HEK293 (cell line): ENCODE measurements around the gene IFIT2.

ENCODE experiments used
- CTCF ChIA-PET: fragments of 350-600 bp; formaldehyde crosslinking; extraction: SDS; loops from one replicate; lab custom pipeline; 2021; ENCODE audit warnings: antibody characterized with exemption; lab: Yijun Ruan, JAX
- POLR2A ChIA-PET: fragments of 300-600 bp; formaldehyde crosslinking; extraction: SDS; loops from one replicate; lab custom pipeline; 2020; ENCODE audit warnings: antibody characterized with exemption, inconsistent platforms; lab: Yijun Ruan, JAX
- H3K27ac ChIP-seq: fragments of 200-500 bp; sonication (Bioruptor generic); 2 replicates; pipeline ENCODE4 v1.5.1; 2014; ENCODE audit warnings: low read depth, low read length, control low read depth, inconsistent platforms; ENCODE audit errors: extremely low read depth
- H3K36me3 ChIP-seq, 2 experiments: fragments of 200-500 bp in 1 of 2; sonication (Bioruptor generic) in 1 of 2; 1 replicate in 1 of 2; 2 replicates in 1 of 2; pipeline ENCODE4 v1.5.1; 2014 to 2017; ENCODE audit warnings: inconsistent platforms in 2 of 2, low read length in 2 of 2; ENCODE audit not compliant: control insufficient read depth in 2 of 2, insufficient read depth in 1 of 2
- H3K4me1 ChIP-seq: fragments of 200-500 bp; sonication (Bioruptor generic); 2 replicates; pipeline ENCODE4 v1.5.1; 2014; ENCODE audit warnings: mild to moderate bottlenecking, low read length, inconsistent platforms; ENCODE audit not compliant: control insufficient read depth, insufficient read depth
- H3K4me3 ChIP-seq: 2 replicates; pipeline ENCODE4 v1.5.1; 2011; ENCODE audit warnings: low read depth, mild to moderate bottlenecking, control low read depth, low read length, moderate library complexity
- H3K9me3 ChIP-seq: fragments of 200-500 bp; sonication (Bioruptor generic); 2 replicates; pipeline ENCODE4 v1.5.1; 2014; ENCODE audit warnings: low read depth, low read length, inconsistent platforms; ENCODE audit not compliant: control insufficient read depth, insufficient read depth
- GLI4 ChIP-seq: fragments of 450-650 bp; formaldehyde crosslinking; IDR thresholded peaks from 2 replicates; pipeline ENCODE4 v1.5.1; 2016; ENCODE audit warnings: missing biosample characterization, missing genetic modification characterization
- KLF1 ChIP-seq: fragments of 450-650 bp; formaldehyde crosslinking; IDR thresholded peaks from 2 replicates; pipeline ENCODE4 v1.5.1; 2016; ENCODE audit warnings: missing biosample characterization, missing genetic modification characterization
- RBAK ChIP-seq: fragments of 450-650 bp; formaldehyde crosslinking; IDR thresholded peaks from 2 replicates; pipeline ENCODE4 v1.5.1; 2016; ENCODE audit warnings: missing biosample characterization, missing genetic modification characterization
- SCRT2 ChIP-seq: fragments of 450-650 bp; formaldehyde crosslinking; IDR thresholded peaks from 2 replicates; pipeline ENCODE4 v1.5.1; 2016; ENCODE audit warnings: missing biosample characterization, missing genetic modification characterization
- SP3 ChIP-seq: fragments of 450-650 bp; formaldehyde crosslinking; IDR thresholded peaks from 2 replicates; pipeline ENCODE4 v1.5.1; 2016; ENCODE audit warnings: missing biosample characterization, missing genetic modification characterization
- TRIM28 ChIP-seq: IDR thresholded peaks from 2 replicates; pipeline ENCODE4 v1.6.1; 2011; ENCODE audit warnings: low read length, control low read depth, borderline replicate concordance
- ZBTB7A ChIP-seq: fragments of 450-650 bp; formaldehyde crosslinking; IDR thresholded peaks from 2 replicates; pipeline ENCODE4 v1.5.1; 2016; ENCODE audit warnings: low read depth, missing biosample characterization, missing genetic modification characterization
- ZEB2 ChIP-seq: fragments of 450-650 bp; formaldehyde crosslinking; IDR thresholded peaks from 2 replicates; pipeline ENCODE4 v1.5.1; 2016; ENCODE audit warnings: missing biosample characterization, missing genetic modification characterization
- ZIC2 ChIP-seq: fragments of 450-650 bp; formaldehyde crosslinking; IDR thresholded peaks from 2 replicates; pipeline ENCODE4 v1.5.1; 2016; ENCODE audit warnings: missing biosample characterization, missing genetic modification characterization
- ZNF23 ChIP-seq: fragments of 450-650 bp; formaldehyde crosslinking; IDR thresholded peaks from 2 replicates; pipeline ENCODE4 v1.5.1; 2016; ENCODE audit warnings: missing biosample characterization, missing genetic modification characterization, borderline replicate concordance
- ZNF248 ChIP-seq: fragments of 450-650 bp; formaldehyde crosslinking; IDR thresholded peaks from 2 replicates; pipeline ENCODE4 v1.5.1; 2017; ENCODE audit warnings: missing biosample characterization, missing genetic modification characterization
- ZNF311 ChIP-seq: fragments of 450-650 bp; formaldehyde crosslinking; IDR thresholded peaks from 2 replicates; pipeline ENCODE4 v1.5.1; 2017; ENCODE audit warnings: missing biosample characterization, missing genetic modification characterization, borderline replicate concordance
- ZNF596 ChIP-seq: fragments of 450-650 bp; IDR thresholded peaks from 2 replicates; pipeline ENCODE4 v1.5.0; 2018; ENCODE audit warnings: missing biosample characterization, mild to moderate bottlenecking, missing genetic modification characterization, moderate library complexity
- ZNF707 ChIP-seq: fragments of 450-650 bp; formaldehyde crosslinking; IDR thresholded peaks from 2 replicates; pipeline ENCODE4 v1.5.1; 2016; ENCODE audit warnings: missing biosample characterization, missing genetic modification characterization
- ZSCAN23 ChIP-seq: fragments of 450-650 bp; formaldehyde crosslinking; IDR thresholded peaks from 2 replicates; pipeline ENCODE4 v1.5.1; 2016; ENCODE audit warnings: missing biosample characterization, missing genetic modification characterization
- TF ChIP-seq, protein P1 (sequence below): fragments of 450-650 bp; formaldehyde crosslinking; IDR thresholded peaks from 2 replicates; pipeline ENCODE4 v1.5.1; 2016; ENCODE audit warnings: missing biosample characterization, missing genetic modification characterization, borderline replicate concordance
- TF ChIP-seq, protein P2 (sequence below): fragments of 450-650 bp; formaldehyde crosslinking; IDR thresholded peaks from 2 replicates; pipeline ENCODE4 v1.5.1; 2017; ENCODE audit warnings: missing biosample characterization, missing genetic modification characterization
- TF ChIP-seq, protein P3 (sequence below): fragments of 450-650 bp; formaldehyde crosslinking; IDR thresholded peaks from 2 replicates; pipeline ENCODE4 v1.5.1; 2016; ENCODE audit warnings: missing biosample characterization, missing genetic modification characterization
- TF ChIP-seq, protein P4 (sequence below): fragments of 450-650 bp; formaldehyde crosslinking; IDR thresholded peaks from 2 replicates; pipeline ENCODE4 v1.5.1; 2016; ENCODE audit warnings: missing biosample characterization, missing genetic modification characterization
- TF ChIP-seq, protein P5 (sequence below): fragments of 450-650 bp; formaldehyde crosslinking; IDR thresholded peaks from 2 replicates; pipeline ENCODE4 v1.5.1; 2016; ENCODE audit warnings: missing biosample characterization, missing genetic modification characterization
- TF ChIP-seq, protein P6 (sequence below): fragments of 450-650 bp; IDR thresholded peaks from 2 replicates; pipeline ENCODE4 v1.5.1; 2018; ENCODE audit warnings: missing biosample characterization, mild to moderate bottlenecking, missing genetic modification characterization

Gene IFIT2

DNA sequence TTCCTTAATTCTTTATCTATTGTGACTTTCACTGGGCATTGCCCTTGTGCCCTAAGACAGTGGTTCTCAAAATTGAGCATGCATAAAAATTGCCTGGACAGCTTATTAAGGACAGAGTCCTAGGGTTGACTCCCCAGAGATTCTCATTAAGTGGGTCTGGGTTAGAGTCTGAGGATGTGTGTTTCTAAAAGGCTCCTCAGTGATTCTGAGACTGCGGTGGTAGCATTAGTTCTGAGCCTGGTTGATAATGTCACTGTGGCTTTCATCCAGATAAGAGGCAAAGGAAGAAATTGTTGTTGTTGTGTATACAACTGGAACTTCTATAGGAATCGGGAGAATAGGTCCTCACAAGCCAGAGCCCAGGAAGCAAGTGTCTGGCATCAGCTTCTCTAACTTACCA is 1.3 kb downstream of the IFIT2 start (continued):
- TF ChIP-seq, protein P1, sequence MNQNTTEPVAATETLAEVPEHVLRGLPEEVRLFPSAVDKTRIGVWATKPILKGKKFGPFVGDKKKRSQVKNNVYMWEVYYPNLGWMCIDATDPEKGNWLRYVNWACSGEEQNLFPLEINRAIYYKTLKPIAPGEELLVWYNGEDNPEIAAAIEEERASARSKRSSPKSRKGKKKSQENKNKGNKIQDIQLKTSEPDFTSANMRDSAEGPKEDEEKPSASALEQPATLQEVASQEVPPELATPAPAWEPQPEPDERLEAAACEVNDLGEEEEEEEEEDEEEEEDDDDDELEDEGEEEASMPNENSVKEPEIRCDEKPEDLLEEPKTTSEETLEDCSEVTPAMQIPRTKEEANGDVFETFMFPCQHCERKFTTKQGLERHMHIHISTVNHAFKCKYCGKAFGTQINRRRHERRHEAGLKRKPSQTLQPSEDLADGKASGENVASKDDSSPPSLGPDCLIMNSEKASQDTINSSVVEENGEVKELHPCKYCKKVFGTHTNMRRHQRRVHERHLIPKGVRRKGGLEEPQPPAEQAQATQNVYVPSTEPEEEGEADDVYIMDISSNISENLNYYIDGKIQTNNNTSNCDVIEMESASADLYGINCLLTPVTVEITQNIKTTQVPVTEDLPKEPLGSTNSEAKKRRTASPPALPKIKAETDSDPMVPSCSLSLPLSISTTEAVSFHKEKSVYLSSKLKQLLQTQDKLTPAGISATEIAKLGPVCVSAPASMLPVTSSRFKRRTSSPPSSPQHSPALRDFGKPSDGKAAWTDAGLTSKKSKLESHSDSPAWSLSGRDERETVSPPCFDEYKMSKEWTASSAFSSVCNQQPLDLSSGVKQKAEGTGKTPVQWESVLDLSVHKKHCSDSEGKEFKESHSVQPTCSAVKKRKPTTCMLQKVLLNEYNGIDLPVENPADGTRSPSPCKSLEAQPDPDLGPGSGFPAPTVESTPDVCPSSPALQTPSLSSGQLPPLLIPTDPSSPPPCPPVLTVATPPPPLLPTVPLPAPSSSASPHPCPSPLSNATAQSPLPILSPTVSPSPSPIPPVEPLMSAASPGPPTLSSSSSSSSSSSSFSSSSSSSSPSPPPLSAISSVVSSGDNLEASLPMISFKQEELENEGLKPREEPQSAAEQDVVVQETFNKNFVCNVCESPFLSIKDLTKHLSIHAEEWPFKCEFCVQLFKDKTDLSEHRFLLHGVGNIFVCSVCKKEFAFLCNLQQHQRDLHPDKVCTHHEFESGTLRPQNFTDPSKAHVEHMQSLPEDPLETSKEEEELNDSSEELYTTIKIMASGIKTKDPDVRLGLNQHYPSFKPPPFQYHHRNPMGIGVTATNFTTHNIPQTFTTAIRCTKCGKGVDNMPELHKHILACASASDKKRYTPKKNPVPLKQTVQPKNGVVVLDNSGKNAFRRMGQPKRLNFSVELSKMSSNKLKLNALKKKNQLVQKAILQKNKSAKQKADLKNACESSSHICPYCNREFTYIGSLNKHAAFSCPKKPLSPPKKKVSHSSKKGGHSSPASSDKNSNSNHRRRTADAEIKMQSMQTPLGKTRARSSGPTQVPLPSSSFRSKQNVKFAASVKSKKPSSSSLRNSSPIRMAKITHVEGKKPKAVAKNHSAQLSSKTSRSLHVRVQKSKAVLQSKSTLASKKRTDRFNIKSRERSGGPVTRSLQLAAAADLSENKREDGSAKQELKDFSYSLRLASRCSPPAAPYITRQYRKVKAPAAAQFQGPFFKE (tag by site-specific recombination), result no peak
- TF ChIP-seq, protein P2, sequence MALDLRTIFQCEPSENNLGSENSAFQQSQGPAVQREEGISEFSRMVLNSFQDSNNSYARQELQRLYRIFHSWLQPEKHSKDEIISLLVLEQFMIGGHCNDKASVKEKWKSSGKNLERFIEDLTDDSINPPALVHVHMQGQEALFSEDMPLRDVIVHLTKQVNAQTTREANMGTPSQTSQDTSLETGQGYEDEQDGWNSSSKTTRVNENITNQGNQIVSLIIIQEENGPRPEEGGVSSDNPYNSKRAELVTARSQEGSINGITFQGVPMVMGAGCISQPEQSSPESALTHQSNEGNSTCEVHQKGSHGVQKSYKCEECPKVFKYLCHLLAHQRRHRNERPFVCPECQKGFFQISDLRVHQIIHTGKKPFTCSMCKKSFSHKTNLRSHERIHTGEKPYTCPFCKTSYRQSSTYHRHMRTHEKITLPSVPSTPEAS, result no peak
- TF ChIP-seq ZIC2 (tag by site-specific recombination) (no peak), ZNF23 (no peak), GLI4 (tag by site-specific recombination) (no peak), TRIM28 (no peak), SP3 (tag by site-specific recombination) (no peak), ZNF707 (tag by site-specific recombination) (no peak), ZNF248 (tag by site-specific recombination) (no peak)
- TF ChIP-seq, protein P3, sequence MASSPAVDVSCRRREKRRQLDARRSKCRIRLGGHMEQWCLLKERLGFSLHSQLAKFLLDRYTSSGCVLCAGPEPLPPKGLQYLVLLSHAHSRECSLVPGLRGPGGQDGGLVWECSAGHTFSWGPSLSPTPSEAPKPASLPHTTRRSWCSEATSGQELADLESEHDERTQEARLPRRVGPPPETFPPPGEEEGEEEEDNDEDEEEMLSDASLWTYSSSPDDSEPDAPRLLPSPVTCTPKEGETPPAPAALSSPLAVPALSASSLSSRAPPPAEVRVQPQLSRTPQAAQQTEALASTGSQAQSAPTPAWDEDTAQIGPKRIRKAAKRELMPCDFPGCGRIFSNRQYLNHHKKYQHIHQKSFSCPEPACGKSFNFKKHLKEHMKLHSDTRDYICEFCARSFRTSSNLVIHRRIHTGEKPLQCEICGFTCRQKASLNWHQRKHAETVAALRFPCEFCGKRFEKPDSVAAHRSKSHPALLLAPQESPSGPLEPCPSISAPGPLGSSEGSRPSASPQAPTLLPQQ (tag by site-specific recombination), result no peak
- TF ChIP-seq, protein P4, sequence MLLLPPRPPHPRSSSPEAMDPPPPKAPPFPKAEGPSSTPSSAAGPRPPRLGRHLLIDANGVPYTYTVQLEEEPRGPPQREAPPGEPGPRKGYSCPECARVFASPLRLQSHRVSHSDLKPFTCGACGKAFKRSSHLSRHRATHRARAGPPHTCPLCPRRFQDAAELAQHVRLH, result no peak
- TF ChIP-seq, protein P5, sequence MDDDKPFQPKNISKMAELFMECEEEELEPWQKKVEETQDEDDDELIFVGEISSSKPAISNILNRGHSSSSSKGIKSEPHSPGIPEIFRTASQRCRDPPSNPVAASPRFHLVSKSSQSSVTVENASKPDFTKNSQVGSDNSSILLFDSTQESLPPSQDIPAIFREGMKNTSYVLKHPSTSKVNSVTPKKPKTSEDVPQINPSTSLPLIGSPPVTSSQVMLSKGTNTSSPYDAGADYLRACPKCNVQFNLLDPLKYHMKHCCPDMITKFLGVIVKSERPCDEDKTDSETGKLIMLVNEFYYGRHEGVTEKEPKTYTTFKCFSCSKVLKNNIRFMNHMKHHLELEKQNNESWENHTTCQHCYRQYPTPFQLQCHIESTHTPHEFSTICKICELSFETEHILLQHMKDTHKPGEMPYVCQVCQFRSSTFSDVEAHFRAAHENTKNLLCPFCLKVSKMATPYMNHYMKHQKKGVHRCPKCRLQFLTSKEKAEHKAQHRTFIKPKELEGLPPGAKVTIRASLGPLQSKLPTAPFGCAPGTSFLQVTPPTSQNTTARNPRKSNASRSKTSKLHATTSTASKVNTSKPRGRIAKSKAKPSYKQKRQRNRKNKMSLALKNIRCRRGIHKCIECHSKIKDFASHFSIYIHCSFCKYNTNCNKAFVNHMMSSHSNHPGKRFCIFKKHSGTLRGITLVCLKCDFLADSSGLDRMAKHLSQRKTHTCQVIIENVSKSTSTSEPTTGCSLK, result no peak

DNA sequence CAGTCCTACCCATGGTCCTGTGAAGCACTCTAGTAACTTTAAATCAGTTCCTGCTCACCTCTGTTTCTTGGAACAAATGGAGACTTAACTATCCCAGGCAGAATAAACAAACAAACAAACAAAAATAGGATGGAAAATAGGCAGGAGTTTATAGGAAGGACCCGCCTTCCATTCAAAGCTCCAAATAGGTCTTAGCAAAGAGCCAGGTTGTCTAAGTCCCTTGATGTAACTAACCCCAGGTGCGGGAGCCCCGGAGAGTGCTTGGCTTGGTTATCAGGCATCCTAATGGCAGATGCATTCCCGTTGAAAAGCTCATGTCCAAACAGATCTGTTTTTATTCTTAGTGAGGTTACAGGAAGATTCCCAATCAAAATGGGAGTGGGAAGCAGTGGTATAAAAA is 2.2 kb downstream of the IFIT2 start:
- Histone ChIP-seq H3K4me3 (no peak overlapping the region), H3K36me3 (no peaks in the 10 kb centered on the region), H3K27ac (no peak overlapping the region), H3K9me3 (no peaks in the 10 kb centered on the region), H3K4me1 (no peaks in the 10 kb centered on the region)
- ChIA-PET CTCF (interaction anchor here (0.5 to 0.8 kb wide), 3 partner anchors 9 to 178 kb away, joined by 3 to 7 read pairs (median 4); partner anchors contain the start of gene IFIT3), POLR2A (no interaction called here)
- no peak for TF ChIP-seq ZSCAN23 (tag by site-specific recombination)
- no peak for TF ChIP-seq KLF1 (tag by site-specific recombination)
- TF ChIP-seq, protein P6, sequence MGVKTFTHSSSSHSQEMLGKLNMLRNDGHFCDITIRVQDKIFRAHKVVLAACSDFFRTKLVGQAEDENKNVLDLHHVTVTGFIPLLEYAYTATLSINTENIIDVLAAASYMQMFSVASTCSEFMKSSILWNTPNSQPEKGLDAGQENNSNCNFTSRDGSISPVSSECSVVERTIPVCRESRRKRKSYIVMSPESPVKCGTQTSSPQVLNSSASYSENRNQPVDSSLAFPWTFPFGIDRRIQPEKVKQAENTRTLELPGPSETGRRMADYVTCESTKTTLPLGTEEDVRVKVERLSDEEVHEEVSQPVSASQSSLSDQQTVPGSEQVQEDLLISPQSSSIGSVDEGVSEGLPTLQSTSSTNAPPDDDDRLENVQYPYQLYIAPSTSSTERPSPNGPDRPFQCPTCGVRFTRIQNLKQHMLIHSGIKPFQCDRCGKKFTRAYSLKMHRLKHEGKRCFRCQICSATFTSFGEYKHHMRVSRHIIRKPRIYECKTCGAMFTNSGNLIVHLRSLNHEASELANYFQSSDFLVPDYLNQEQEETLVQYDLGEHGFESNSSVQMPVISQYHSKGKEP (tag by site-specific recombination), result no peak
- TF ChIP-seq ZNF596, result no peak
- no peak for TF ChIP-seq ZNF311
- TF ChIP-seq ZEB2, result no peak
- no peak for TF ChIP-seq RBAK (tag by site-specific recombination)
- no peak for TF ChIP-seq SCRT2 (tag by site-specific recombination)
- TF ChIP-seq GLI4 (tag by site-specific recombination), result no peak
- no peak for TF ChIP-seq ZBTB7A (tag by site-specific recombination)
